DMS 273 (cell line): ENCODE data around the gene ZBTB20.

Experiments
- DNase-seq: peaks from one replicate; lab custom pipeline; 2025; ENCODE audit not compliant: unreplicated experiment; lab: John Stamatoyannopoulos, UW

Gene ZBTB20

DNA sequence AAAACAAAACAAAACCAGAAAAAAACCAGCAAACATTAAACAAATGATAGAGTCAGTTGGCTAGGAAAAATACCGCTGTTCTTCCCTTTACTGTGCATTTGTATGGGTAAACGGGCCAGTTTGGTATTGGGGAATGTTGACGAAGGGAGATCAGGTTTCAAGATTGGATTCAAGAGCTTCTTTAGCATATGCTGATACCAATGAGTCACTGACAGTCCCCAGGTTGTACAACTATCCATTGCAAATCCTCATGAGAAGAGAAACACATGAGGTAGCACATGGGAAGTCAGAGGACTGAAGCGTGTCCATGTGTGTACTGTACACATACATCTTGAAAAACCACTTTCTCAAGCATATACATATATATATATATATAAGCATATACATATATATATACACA lies 827.6 kb downstream of the ZBTB20 start:
- peak; percentile 90 for DNase-seq

DNA sequence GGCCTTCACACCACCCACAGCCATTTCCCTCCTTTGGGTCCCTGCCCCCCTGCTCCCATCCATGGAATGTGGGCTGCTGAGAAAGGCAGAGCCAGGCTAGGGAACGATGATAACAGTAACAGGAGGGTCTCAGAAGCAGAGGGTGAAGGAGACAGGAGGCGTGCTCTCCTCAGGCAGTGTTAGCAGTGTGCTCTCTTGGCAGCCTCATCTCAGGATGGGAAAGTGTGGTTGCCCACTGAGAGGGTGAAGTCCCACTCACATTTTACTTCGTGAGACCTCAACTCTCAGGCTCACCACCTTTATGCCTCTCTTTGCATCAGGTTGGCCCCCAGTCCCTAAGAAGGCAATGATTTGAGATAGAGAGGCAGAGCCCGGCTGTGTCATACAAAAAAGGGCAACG lies 828.8 kb downstream of the ZBTB20 start:
- no peak for DNase-seq

DNA sequence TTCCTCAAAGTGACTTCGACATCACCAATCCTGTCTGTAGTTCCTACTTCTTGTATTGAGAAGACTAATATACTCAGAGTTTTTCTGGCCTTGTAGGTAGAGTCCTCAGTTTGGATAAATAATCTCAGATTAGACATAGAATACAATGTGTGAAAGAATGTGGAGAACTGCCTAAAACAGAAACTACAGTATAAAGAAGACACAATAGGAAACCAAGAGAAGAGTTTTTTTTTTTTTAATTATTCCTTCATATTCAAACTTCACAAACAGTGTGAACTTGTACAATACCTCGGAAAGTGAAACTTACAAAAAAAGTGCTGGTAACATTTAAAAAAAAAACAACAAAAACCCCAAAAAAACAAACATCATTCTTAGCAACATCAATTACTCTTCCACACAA lies 832.8 kb downstream of the ZBTB20 start:
- DNase-seq: no peak

DNA sequence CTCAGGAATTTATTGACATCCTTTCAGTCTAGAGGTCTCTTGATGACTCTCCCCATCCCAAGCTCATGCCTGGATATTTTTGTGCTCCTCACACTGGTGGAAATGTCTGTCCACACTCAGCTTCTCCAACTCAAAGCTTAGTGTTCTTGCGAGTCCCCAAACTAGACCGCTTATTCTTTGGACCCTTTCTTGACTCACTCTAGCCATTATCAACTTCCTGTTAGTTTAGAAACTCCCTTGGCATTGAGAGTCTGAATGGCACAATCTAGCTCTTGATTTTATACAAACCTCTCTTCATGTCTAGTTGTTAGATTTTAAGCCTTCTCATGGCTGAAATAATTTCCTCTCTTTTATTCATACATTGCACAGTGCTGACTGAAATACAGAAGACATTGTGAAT lies 833.7 kb downstream of the ZBTB20 start:
- DNase-seq: no peak

GRCh38 chr3:114310695-114311094 lies 836.4 kb downstream of the ZBTB20 start:
- no peak for DNase-seq

DNA sequence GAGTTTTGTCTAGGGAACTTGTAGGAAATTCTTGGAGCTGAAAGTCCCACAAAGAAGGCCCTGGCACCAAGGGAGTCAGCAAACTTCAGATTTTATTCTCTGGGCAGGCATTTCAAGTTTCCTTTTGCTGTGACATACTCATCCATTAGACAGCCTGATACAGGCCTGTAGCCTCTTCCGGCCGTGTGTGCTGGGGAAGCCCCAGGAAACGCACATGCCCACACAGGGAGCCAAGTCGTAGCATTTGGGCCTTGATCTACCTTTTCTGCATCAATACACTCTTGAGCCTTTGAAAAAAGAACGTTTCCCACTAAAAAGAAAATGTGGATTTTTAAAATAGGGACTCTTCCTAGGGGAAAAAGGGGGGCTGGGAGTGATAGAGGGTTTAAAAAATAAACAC lies 838.3 kb downstream of the ZBTB20 start:
- DNase-seq: no peak

DNA sequence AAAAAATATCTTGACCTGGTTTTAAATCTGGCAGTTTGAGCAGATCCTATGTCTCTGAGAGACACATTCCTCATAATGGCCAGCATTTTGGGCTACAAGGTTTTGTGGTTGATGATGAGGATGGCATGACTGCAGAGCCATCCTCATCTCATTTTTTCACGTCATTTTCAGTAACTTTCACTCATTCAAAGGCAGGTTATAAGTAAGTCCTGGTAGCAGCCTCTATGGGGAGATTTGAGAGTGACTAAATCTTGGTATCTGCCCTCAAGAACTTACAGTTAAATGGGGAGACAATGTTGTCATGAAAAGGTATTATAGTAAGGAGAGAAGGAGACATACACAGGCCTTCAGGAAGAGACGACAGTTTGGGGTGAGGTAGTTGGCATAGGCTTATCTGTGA lies 838.7 kb downstream of the ZBTB20 start:
- DNase-seq: no peak

DNA sequence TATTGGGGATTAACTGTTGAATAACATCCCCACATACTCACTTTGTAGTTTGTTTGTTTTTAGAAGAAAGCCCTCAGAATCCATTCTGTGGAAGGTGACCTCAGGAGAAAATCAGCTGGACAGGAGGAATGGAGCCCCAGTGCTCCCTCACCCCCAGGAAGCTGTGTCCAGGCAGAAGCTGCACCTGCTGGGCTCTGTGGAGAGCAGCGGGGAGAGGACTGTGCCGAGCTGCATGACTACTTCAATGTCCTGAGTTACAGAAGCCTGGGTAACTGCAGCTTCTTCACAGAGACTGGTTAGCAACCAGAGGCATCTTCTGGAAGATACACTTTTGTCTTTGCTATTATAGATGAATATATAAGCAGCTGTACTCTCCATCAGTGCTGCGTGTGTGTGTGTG lies 839.3 kb downstream of the ZBTB20 start:
- no peak for DNase-seq

- no peak for DNase-seq
Measured at GRCh38 chr3:114307222-114307830, 839.8 kb downstream of the ZBTB20 start.

DNA sequence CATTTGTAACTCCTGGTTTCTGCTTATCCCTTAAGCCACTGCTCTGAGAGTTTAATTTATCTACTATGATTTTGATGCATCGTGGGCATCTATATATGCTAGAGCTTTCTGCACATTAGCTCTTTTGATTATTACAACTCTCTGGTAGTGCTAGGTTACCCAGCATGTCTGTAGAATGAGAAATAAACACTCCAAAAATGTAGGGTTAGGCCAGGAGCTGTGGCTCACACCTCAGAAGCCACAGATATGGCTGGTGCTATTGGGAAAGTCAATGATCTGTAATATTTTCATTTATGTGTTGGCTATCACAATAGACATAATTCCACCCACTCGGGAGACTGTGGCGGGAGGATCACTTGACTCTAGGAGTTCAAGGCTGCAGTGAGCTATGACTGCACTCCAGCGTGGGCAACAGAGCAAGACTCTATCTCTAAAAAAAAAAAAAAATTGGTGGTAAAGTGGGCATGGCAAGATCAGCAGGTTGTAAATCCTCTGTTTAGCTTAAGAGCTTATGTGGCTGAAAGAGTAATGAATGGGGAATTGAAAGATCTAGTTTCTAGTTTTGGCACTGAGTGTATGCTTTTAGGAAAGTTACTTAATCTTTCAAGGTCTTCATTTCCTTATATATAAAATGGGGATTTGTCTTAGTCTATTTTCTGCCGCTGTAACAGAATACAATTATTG lies 847.0 kb downstream of the ZBTB20 start:
- no peak for DNase-seq

DNA sequence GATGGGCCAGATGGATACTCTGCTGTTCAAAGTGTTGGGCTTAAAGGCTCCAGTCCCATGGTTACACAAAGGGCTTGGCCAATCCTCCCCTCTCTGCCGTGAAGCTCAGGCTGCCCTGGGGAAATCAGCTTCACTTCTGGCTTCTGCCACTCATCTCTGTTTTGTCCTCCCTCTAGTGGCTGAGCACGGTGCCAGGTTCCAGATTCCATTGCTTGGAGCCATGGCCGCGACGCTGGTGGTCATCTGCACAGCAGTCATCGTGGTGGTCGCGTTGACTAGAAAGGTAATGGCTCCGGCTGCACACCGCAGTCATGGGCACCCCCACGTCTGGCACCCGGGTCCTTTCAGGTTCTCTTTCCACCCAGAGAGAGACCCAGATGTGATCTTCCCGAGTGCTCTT lies 847.7 kb downstream of the ZBTB20 start:
- DNase-seq: peak; percentile 78

GRCh38 chr3:114295946-114296345 lies 851.1 kb downstream of the ZBTB20 start:
- DNase-seq: no peak

GRCh38 chr3:114294940-114295480 lies 852.1 kb downstream of the ZBTB20 start:
- no peak for DNase-seq

DNA sequence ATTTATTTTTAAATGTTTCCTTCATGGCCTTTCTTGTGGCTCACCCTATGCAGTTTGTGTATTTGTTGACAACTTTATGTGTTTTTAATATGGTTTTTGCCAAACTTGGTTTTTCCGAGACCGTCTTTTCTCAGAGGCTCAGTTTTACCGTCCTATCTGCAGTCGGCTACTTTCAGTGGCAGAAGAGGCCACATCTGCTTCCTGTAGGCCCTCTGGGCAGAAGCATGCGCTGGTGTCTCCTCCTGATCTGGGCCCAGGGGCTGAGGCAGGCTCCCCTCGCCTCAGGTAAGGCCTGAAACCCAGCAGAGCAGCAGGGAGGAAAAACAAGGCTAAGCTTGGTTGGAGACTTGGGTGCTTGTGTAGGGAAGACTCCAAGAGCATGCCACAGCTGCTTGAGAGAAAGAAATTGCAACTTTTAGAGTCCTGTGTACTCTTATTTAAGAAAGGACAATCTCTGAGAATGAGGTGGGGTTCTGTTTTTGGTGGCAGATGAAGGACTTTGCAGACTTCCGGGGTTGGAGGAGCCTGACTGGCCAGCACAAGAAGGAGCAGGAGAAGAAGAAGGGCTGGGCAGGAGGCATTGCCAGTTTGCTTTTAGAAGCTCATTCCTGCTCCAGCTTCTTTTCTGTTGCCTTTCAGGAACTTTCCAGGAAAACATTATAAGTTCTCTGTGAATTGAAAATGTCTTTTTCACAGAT lies 853.1 kb downstream of the ZBTB20 start, which contains the start of gene TIGIT:
Gene TIGIT (plus strand): TSS at position 191 of the 698 bp plus-strand sequence. CDS start 34 bp downstream, at position 225.
- no peak for DNase-seq

DNA sequence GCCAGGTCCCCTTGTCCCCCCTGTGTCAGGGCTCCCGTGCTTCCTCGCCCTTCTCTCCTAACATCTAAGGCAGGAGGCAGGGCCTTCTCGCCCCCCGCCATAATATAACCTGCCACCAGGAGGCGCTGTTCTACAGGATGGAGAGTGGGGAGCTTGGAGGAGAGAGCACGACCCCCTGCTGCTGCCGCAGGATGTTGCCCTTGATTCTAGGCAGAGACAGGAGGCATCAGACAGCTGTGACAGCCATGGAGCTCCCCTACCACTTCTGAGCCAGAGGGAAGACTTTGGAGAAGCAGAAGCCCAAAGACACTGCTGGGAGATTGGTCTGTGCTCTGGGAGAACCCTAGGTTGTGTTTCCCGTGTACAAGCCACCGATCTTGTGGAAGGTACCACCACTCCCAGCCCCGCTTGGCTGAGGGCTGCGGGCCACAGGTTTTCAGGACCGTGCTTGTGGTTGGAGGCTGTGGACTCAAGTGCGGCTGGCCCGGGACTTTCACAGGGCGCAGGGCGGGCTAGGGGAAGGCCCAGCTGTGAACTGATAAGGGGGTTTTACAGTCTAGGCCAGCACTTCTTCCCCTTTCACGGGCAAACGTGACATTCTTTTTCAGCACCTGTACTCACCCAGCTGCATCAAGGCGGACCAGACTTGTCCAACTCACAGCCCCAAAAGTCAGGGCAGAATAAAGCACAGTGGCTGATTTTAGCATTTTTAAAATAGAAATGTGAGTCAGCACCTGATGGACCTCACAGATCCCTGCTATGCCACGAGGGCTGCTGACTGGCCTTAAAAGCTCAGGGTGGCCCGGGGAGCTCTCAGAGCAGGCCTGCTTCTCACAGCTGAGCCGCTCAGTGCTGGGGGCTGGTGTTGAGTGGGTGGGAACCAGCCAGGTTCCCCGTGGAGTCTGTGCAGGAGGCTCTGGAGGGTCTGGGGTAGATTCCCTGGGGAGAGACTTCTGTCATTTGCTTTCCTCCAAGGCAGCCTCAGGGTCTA lies 855.9 kb downstream of the ZBTB20 start:
- peak; percentile 97 for DNase-seq

- DNase-seq: no peak
Measured at GRCh38 chr3:114286266-114286665, 860.8 kb downstream of the ZBTB20 start.

- no peak for DNase-seq
Measured at GRCh38 chr3:114285648-114286230, 861.3 kb downstream of the ZBTB20 start.

DNA sequence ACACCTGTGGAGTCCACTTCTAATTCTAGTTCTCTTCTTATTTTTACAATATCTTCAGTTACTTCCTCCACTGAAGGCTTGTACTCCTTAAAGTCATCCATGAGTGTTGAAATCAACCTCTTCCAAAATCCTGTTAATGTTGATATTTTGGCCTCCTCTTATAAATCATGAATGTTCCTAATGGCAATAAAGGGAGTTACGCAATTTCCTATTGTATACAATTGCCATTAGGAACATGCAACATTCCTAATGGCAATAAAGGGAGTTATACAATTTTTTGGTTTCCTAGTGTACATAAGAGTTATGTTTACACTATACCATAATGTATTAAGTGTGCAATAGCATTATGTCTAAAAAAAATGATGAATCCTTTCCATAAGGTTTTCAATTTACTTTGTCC lies 862.4 kb downstream of the ZBTB20 start:
- DNase-seq: no peak
